ENCODE results near the gene MGMT.

The MGMT gene

GRCh38 chr10:129621693-129622092 is 154.7 kb downstream of the MGMT start:
- no peak for TF ChIP-seq CTCF (IDR thresholded peaks at IDR 0.05; ENCODE audit: extremely low read depth, missing control alignments)
- DNase-seq (ENCODE audit: low spot score): no peak

- DNase-seq (ENCODE audit: low spot score): no peak
- TF ChIP-seq CTCF (IDR thresholded peaks at IDR 0.05; ENCODE audit: extremely low read depth, missing control alignments): no peak
Measured at GRCh38 chr10:129622291-129622690, 155.2 kb downstream of the MGMT start.

- TF ChIP-seq CTCF (IDR thresholded peaks at IDR 0.05; ENCODE audit: extremely low read depth, missing control alignments): no peak
- no peak for DNase-seq (ENCODE audit: low spot score)
Measured at GRCh38 chr10:129622736-129623135, 155.7 kb downstream of the MGMT start.

GRCh38 chr10:129624526-129624925 is 157.5 kb downstream of the MGMT start:
- no peak for DNase-seq (ENCODE audit: low spot score)
- TF ChIP-seq CTCF (IDR thresholded peaks at IDR 0.05; ENCODE audit: extremely low read depth, missing control alignments): no peak

- no peak for DNase-seq (ENCODE audit: low spot score)
- TF ChIP-seq CTCF (IDR thresholded peaks at IDR 0.05; ENCODE audit: extremely low read depth, missing control alignments): no peak
Measured at GRCh38 chr10:129626309-129626708, 159.3 kb downstream of the MGMT start.

GRCh38 chr10:129626796-129627435 is 159.9 kb downstream of the MGMT start:
- DNase-seq (ENCODE audit: low spot score): no peak
- no peak for TF ChIP-seq CTCF (IDR thresholded peaks at IDR 0.05; ENCODE audit: extremely low read depth, missing control alignments)

- TF ChIP-seq CTCF (IDR thresholded peaks at IDR 0.05; ENCODE audit: extremely low read depth, missing control alignments): no peak
- no peak for DNase-seq (ENCODE audit: low spot score)
Measured at GRCh38 chr10:129627442-129627841, 160.4 kb downstream of the MGMT start.

Measured in GM20000 (cell line).